ENCODE measurements around the gene SUDS3.

DNA sequence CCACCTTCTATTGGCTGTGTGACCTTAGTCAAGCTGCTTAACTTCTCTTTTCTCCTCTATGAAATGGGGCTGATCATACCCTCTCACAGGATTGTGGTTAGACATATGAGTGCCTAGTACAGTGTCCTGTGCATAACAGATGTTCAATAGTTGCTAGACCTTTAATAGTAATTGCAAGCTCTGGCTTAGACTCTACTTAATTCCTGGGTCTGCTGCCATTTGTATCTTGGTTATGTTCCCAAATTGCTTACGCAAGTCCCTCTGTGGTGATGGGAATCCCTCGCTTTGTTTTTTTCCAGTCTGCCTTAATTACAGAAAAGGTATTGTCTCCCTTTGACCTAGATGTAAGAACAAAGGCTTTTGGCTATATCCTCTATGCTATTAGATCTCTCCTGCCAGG, 15.1 kb downstream of the SUDS3 start:
- TF ChIP-seq, protein P1, sequence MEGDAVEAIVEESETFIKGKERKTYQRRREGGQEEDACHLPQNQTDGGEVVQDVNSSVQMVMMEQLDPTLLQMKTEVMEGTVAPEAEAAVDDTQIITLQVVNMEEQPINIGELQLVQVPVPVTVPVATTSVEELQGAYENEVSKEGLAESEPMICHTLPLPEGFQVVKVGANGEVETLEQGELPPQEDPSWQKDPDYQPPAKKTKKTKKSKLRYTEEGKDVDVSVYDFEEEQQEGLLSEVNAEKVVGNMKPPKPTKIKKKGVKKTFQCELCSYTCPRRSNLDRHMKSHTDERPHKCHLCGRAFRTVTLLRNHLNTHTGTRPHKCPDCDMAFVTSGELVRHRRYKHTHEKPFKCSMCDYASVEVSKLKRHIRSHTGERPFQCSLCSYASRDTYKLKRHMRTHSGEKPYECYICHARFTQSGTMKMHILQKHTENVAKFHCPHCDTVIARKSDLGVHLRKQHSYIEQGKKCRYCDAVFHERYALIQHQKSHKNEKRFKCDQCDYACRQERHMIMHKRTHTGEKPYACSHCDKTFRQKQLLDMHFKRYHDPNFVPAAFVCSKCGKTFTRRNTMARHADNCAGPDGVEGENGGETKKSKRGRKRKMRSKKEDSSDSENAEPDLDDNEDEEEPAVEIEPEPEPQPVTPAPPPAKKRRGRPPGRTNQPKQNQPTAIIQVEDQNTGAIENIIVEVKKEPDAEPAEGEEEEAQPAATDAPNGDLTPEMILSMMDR (conservative IDR thresholded peaks at IDR 0.05) = no peak
- no peak for TF ChIP-seq EZH2 (IDR thresholded peaks at IDR 0.05; ENCODE audit: low read depth)

All from PC-9 (cell line).